ENCODE results near the gene RUFY2. TPM values are rescaled to one million over a fixed set of nuclear protein-coding genes. Genes with fewer than 3 reads are reported as not detected.
A peak's percentile ranks its signal among the peaks of the same experiment; 100 is the strongest.

Gene RUFY2
- total and polyA plus RNA-seq, 2 experiments from 2014 or later = 10.3 to 17.3 TPM

DNA sequence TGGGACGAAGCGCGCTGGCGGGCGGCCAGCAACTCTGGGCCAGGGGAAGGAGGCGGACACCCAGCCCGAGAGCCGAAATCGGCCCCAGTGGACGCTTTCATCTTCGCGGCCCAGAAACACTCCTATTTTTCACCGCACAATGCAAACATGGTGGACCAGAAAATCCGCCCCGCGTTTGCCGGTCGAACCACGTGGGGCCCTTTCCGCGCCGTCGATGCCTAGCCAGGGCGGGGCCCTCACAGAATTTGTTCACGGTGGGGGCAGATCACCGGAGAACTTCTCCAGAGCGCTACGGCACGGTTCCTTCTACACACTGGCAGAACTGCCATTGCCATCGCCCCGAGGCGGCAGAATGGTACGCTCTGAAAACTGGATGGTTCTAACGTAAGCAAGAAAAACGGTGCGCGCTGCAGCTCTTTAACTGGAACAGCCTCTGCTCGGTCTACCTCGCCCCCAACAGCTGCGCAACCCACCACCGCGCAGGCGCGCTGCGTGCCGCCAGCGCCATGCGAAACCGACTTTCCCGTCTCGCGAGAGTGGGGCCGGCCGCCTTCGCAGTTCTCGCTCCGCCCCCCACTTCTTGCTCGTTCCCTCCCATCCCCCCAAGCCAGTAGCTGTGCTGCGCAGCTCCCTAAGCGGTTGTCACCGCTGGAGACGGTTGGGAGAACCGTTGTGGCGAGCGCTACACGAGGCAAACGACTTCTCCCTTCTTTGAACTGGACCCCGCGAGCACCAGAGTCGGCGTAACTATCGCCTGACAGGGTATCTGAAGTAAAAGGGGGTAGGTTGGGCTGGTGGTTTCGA lies 75.4 kb downstream of the RUFY2 start, which contains the start of gene HNRNPH3 (continued):
- TF ChIP-seq, protein P1, sequence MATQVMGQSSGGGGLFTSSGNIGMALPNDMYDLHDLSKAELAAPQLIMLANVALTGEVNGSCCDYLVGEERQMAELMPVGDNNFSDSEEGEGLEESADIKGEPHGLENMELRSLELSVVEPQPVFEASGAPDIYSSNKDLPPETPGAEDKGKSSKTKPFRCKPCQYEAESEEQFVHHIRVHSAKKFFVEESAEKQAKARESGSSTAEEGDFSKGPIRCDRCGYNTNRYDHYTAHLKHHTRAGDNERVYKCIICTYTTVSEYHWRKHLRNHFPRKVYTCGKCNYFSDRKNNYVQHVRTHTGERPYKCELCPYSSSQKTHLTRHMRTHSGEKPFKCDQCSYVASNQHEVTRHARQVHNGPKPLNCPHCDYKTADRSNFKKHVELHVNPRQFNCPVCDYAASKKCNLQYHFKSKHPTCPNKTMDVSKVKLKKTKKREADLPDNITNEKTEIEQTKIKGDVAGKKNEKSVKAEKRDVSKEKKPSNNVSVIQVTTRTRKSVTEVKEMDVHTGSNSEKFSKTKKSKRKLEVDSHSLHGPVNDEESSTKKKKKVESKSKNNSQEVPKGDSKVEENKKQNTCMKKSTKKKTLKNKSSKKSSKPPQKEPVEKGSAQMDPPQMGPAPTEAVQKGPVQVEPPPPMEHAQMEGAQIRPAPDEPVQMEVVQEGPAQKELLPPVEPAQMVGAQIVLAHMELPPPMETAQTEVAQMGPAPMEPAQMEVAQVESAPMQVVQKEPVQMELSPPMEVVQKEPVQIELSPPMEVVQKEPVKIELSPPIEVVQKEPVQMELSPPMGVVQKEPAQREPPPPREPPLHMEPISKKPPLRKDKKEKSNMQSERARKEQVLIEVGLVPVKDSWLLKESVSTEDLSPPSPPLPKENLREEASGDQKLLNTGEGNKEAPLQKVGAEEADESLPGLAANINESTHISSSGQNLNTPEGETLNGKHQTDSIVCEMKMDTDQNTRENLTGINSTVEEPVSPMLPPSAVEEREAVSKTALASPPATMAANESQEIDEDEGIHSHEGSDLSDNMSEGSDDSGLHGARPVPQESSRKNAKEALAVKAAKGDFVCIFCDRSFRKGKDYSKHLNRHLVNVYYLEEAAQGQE (IDR thresholded peaks at IDR 0.05; ENCODE audit: unreplicated experiment) = peak; percentile 41
- TF ChIP-seq EZH2 (IDR thresholded peaks at IDR 0.05; ENCODE audit: low read depth, unreplicated experiment) = no peak

DNA sequence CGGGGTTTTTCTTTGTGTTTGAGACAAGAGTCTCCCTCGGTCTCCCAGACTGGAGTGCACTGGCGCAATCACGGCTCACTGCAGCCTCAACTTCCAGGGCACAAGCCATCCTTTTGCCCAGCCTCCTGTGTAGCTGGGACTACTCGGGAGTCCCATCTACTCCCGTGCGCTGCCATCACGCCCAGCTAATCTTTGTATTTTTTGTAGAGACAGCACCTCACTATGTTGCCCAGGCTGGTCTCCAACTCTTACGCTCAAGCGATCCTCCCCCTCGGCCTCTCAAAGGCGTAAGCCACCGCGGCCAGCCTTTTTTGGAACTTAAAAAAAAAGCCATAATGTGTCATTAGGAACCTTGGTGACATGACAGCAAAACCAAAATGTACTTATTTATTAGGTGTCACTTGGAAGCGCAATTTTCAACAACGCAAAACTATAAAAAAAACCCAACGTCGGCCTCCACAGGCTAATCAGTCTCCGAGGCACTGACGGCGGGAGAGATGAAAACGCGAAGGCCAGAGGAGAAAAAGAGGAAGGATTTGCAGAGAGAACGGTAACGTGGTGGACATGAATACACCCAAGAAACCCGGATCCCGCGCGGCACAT lies 76.1 kb downstream of the RUFY2 start:
- Mint-ChIP-seq H3K27me3 (ENCODE audit: insufficient read depth, low read depth, poor library complexity) (peaks cover 28% of the 10 kb centered on the region), H3K4me3 (peak overlapping the region; percentile 99), H3K4me1 (peaks cover 36% of the 10 kb centered on the region), H3K27ac (peak overlapping the region; percentile 100), H3K9me3 (peaks cover 4% of the 10 kb centered on the region; the same call in 2 of the 3 replicates), H3K36me3 (ENCODE audit: low read depth) (peaks cover 38% of the 10 kb centered on the region)
- H3K27ac ChIP-seq (ENCODE audit: low read depth) = peak overlapping the region; percentile 98
- peak overlapping the region; percentile 95 for H3K4me2 ChIP-seq
- H3K4me1 ChIP-seq (ENCODE audit: insufficient read depth) = peaks cover 27% of the 10 kb centered on the region
- peak overlapping the region; percentile 73 for H3K4me3 ChIP-seq
- H3K79me2 ChIP-seq (replicated peaks; ENCODE audit: insufficient read depth) = peaks cover 37% of the 10 kb centered on the region
- H3K36me3 ChIP-seq (ENCODE audit: insufficient read depth) = no peaks in the 10 kb centered on the region; the same call in 1 of the 2 replicates
- peak; percentile 3; the same call in 2 of the 3 replicates for ATAC-seq
- H3F3A ChIP-seq (replicated peaks; ENCODE audit: low read depth) = no peaks in the 10 kb centered on the region
- no peaks in the 10 kb centered on the region for H3K27me3 ChIP-seq (ENCODE audit: insufficient read depth)
- H3K9me2 ChIP-seq (ENCODE audit: insufficient read depth) = no peaks in the 10 kb centered on the region
- TF ChIP-seq, protein P1 (IDR thresholded peaks at IDR 0.05; ENCODE audit: unreplicated experiment) = no peak
- TF ChIP-seq POLR2AphosphoS5 (IDR thresholded peaks at IDR 0.05; ENCODE audit: low read depth) (no peak), ZNF462 (CRISPR knock-in tag; IDR thresholded peaks at IDR 0.05) (no peak), CREB1 (CRISPR knock-in tag; IDR thresholded peaks at IDR 0.05; ENCODE audit: low read depth) (no peak), STAT1 (IDR thresholded peaks at IDR 0.05; ENCODE audit: unreplicated experiment) (no peak), EZH2 (IDR thresholded peaks at IDR 0.05; ENCODE audit: low read depth, unreplicated experiment) (no peak), EZH2phosphoT487 (IDR thresholded peaks at IDR 0.05; ENCODE audit: unreplicated experiment) (no peak), ZNF114 (CRISPR knock-in tag; IDR thresholded peaks at IDR 0.05) (no peak)
- H2AFZ ChIP-seq = peak overlapping the region; percentile 60
- H4K20me1 ChIP-seq (replicated peaks; ENCODE audit: insufficient read depth) = peaks cover 24% of the 10 kb centered on the region
- DNase-seq (ENCODE audit: low spot score) = peak; percentile 24

Data from GM23338 (cell line).